ENCODE data around the gene E2F6.

Gene E2F6

DNA sequence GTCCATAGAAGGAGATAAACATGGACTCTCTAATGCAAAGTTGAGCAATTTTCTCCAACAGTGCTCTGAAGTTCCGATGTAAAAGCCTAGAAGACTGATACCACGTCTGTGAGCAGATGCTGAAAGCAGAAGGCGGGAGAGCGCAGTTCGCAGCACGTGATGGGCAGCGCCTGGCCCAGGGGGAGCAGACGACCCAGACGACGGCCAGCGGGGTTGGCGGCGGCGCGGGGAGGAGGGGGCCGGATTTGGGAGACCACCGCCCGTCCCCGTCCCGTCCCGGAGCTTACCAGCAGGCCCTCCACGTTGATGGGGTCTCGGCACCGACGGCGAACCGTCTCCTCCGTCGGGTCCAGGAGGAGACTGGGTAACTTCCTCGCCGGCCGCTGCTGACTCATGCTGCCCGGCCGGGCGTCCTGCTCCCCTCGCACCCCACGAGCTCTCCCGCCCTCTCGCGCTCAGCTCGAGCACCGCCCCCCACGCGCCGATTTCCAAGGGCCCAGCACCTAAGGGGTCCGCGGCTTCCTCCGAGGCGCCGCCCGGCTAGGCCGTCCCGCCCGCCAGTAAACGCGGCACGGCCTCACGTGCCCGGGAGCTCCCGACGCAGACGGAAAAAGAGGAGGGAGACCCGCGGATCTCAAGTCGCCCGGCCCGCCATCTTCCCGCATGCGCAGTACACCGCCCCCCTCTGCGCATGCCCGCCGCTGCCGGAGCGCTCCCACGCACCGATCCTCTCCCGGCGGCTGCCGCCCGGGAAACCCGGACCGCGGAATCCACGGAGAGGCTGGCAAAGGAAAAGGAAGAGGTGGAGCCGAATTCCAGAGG is at the start of gene E2F6:
E2F6 (minus strand) TSS at position 677 of the 822 bp plus-strand sequence; CDS start at position 395, 282 bp downstream.
- DNase-seq (ENCODE audit: low spot score in 2 of 2) (peak; percentile 82 to 91), ATAC-seq (ENCODE audit: low read depth) (peak; percentile 79)
- Mint-ChIP-seq H3K27ac (peak within 1 kb of the TSS; percentile 91), H3K9me3 (no peaks in the 10 kb centered on the region), H3K4me1 (peaks cover 14% of the 10 kb centered on the region), H3K27me3 (no peaks in the 10 kb centered on the region), H3K36me3 (no peaks in the 10 kb centered on the region), H3K4me3 (peak within 1 kb of the TSS; percentile 98)

DNA sequence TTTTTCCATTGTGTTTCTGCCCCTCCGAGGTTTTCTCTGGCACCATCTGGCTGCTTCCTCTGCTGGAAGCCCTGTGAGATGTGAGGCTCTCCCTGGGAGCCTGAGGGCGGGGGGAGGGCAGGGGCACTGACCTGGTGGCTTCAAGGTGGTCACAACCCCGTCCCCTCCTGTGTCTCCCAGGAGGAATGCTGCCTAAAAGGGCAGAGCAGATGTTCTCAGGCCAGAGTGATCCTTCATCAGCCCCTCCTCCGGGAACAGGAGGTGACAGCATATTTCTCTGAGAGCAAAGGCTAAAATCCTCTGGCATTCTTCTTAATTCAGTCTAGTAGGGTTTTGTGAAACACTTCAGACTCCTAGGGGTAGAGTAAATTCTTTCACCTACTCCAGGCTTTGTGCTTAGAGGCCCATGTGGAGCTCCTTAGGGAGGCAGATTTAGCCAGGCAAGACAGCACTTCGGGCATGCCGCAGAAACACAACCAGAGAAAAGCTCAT is 49.6 kb upstream of the E2F6 start:
- no peak overlapping the region for H3K27ac Mint-ChIP-seq
- H3K4me1 Mint-ChIP-seq: no peaks in the 10 kb centered on the region
- no peak overlapping the region for H3K4me3 Mint-ChIP-seq
- no peak for DNase-seq (ENCODE audit: low spot score in 2 of 2)
- no peak for ATAC-seq (ENCODE audit: low read depth)
- H3K9me3 Mint-ChIP-seq: peaks cover 2% of the 10 kb centered on the region
- H3K36me3 Mint-ChIP-seq: peaks cover 2% of the 10 kb centered on the region
- peaks cover 14% of the 10 kb centered on the region for H3K27me3 Mint-ChIP-seq

DNA sequence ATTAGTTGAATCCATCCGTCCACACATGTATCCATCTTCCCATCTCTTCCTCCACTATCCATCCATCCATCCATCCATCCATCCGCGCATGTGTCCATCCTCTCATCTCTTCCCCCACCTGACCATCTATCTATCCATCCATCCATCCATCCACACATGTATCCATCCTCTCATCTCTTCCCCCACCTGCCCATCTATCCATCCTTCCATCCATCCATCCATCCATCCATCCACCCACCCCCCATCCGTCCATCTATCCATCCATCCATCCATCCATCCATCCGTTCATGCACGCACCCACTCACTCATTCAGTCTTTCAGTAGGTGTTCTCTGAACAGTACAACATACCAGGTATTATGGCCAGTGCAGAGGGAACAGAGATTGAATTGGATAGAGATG is 48.9 kb upstream of the E2F6 start:
- peaks cover 12% of the 10 kb centered on the region for H3K27me3 Mint-ChIP-seq
- no peaks in the 10 kb centered on the region for H3K4me1 Mint-ChIP-seq
- H3K9me3 Mint-ChIP-seq: no peaks in the 10 kb centered on the region
- no peak overlapping the region for H3K4me3 Mint-ChIP-seq
- DNase-seq (ENCODE audit: low spot score in 2 of 2): no peak
- no peak overlapping the region for H3K27ac Mint-ChIP-seq
- no peaks in the 10 kb centered on the region for H3K36me3 Mint-ChIP-seq
- no peak for ATAC-seq (ENCODE audit: low read depth)

DNA sequence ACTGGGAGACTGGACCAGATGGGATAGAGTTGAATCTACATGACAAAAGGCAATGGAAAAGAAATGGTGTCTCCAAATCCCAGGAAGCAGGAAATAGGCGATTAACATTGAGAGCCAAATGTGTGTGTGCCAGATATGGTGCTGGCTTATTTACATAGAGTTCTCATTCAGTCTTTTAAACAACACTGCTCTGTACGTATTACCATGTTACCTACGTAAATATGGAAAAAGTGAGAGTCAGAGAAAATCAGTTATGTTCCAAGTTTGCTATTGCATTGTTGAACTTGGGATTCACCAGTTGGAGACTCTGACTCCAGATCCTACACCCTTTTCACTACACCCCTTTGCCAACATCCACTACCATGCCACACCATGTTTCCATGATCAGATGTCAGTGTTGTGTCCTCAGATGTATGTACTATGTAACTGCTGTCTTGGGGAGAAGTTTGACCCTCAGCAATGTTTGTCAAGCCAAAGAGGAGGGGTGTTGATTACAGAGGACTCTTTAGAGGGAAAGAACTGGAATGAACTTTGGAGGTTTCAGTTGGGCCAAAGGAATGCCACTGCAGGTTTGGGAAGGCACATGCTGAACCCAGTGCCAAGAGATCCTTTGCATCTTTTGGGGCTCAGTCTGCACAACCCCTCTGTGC is 48.2 kb upstream of the E2F6 start:
- no peaks in the 10 kb centered on the region for H3K4me1 Mint-ChIP-seq
- no peak overlapping the region for H3K4me3 Mint-ChIP-seq
- peaks cover 12% of the 10 kb centered on the region for H3K27me3 Mint-ChIP-seq
- no peak for DNase-seq (ENCODE audit: low spot score in 2 of 2)
- no peaks in the 10 kb centered on the region for H3K36me3 Mint-ChIP-seq
- no peak for ATAC-seq (ENCODE audit: low read depth)
- no peak overlapping the region for H3K27ac Mint-ChIP-seq
- H3K9me3 Mint-ChIP-seq: no peaks in the 10 kb centered on the region

DNA sequence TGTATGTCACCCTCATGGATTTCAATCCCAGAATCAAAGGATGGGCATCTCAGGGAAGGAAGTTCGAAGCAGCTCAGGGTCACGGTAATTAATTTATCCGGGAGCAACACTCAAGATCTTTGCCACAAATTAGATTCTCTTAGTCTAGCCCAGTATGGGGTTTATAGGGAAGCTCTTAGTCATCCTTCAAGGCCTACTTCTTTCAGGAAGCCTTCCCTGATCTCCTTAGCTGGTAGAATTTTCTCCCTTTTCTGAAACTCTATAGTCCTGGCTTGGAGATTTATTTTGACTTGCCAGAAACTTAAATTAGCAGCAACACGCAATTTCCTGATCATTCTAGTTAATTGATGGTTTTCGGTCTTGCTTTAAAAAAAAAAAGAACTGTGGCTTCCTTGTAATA is 47.4 kb upstream of the E2F6 start:
- H3K4me3 Mint-ChIP-seq: no peak overlapping the region
- no peak for DNase-seq (ENCODE audit: low spot score in 2 of 2)
- H3K27me3 Mint-ChIP-seq: peaks cover 12% of the 10 kb centered on the region
- H3K36me3 Mint-ChIP-seq: no peaks in the 10 kb centered on the region
- no peak for ATAC-seq (ENCODE audit: low read depth)
- no peak overlapping the region for H3K27ac Mint-ChIP-seq
- no peaks in the 10 kb centered on the region for H3K4me1 Mint-ChIP-seq
- no peaks in the 10 kb centered on the region for H3K9me3 Mint-ChIP-seq

DNA sequence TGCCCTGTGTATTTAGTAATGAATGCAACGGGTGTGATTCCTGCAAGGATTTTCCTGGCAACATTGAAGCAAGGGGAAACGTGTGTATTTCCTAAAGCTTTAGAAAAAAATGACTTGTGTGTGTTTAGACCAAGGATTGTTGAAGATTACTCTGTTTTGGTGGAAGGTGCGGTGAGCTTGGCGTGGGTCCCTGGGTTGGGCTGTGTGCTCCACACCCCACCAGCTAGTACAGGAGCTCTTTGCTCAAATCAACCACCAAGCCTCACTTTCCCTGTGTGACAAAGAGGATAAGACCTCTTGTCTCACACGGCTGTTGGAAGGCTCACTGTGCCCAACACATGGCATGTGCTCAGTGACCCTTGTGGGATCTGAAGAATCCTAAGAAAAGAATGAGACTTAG is 46.5 kb upstream of the E2F6 start:
- Mint-ChIP-seq H3K27ac (no peak overlapping the region), H3K36me3 (no peaks in the 10 kb centered on the region), H3K9me3 (no peaks in the 10 kb centered on the region), H3K27me3 (peaks cover 12% of the 10 kb centered on the region), H3K4me1 (no peaks in the 10 kb centered on the region), H3K4me3 (no peak overlapping the region)
- ATAC-seq (ENCODE audit: low read depth): no peak
- no peak for DNase-seq (ENCODE audit: low spot score in 2 of 2)

GRCh38 chr2:11509657-11510360 is 43.8 kb upstream of the E2F6 start:
- H3K36me3 Mint-ChIP-seq: no peaks in the 10 kb centered on the region
- H3K4me1 Mint-ChIP-seq: no peaks in the 10 kb centered on the region
- H3K27ac Mint-ChIP-seq: no peak overlapping the region
- no peaks in the 10 kb centered on the region for H3K9me3 Mint-ChIP-seq
- DNase-seq (ENCODE audit: low spot score in 2 of 2): no peak
- no peak for ATAC-seq (ENCODE audit: low read depth)
- peaks cover 6% of the 10 kb centered on the region for H3K27me3 Mint-ChIP-seq
- no peak overlapping the region for H3K4me3 Mint-ChIP-seq

DNA sequence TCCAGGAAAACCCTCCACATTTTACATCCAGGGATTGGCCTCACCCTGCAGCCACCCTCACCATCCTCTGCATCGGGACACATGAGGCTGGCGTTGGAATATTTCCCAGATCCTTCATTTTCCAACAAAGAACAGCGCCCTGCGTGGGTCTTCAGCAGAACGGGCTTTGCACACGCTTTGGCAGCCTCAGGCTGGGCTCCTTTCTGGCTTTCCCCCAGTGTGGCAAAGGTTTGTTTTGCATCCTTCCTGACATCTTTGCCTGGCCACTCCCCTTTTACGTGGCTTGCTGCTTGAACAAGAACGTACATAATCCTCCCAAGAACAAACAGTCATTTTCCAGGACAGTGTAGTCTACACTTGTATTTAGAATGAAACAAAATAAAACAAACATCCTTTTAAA is 42.3 kb upstream of the E2F6 start:
- no peak for ATAC-seq (ENCODE audit: low read depth)
- DNase-seq (ENCODE audit: low spot score in 2 of 2): no peak
- Mint-ChIP-seq H3K4me3 (no peak overlapping the region), H3K4me1 (no peaks in the 10 kb centered on the region), H3K36me3 (no peaks in the 10 kb centered on the region), H3K27ac (no peak overlapping the region), H3K27me3 (peaks cover 6% of the 10 kb centered on the region), H3K9me3 (peaks cover 2% of the 10 kb centered on the region)

- peaks cover 3% of the 10 kb centered on the region for H3K36me3 Mint-ChIP-seq
- no peak for DNase-seq (ENCODE audit: low spot score in 2 of 2)
- H3K27ac Mint-ChIP-seq: no peak overlapping the region
- H3K4me1 Mint-ChIP-seq: no peaks in the 10 kb centered on the region
- peaks cover 9% of the 10 kb centered on the region for H3K27me3 Mint-ChIP-seq
- no peak overlapping the region for H3K4me3 Mint-ChIP-seq
- peaks cover 5% of the 10 kb centered on the region for H3K9me3 Mint-ChIP-seq
- ATAC-seq (ENCODE audit: low read depth): no peak
Measured at GRCh38 chr2:11507517-11507916, 41.6 kb upstream of the E2F6 start.

- no peak overlapping the region for H3K4me3 Mint-ChIP-seq
Measured at GRCh38 chr2:11506611-11506969, 40.6 kb upstream of the E2F6 start.

GRCh38 chr2:11505652-11506610 is 40.0 kb upstream of the E2F6 start:
- Mint-ChIP-seq H3K4me3 (no peak overlapping the region), H3K27ac (no peak overlapping the region), H3K36me3 (peaks cover 3% of the 10 kb centered on the region), H3K27me3 (peaks cover 9% of the 10 kb centered on the region), H3K4me1 (no peaks in the 10 kb centered on the region), H3K9me3 (peaks cover 5% of the 10 kb centered on the region)
- DNase-seq (ENCODE audit: low spot score in 2 of 2) (no peak), ATAC-seq (ENCODE audit: low read depth) (no peak)

More at GRCh38 chr2:11506611-11506969, 40.6 kb upstream of the E2F6 start:
- no peaks in the 10 kb centered on the region for H3K4me1 Mint-ChIP-seq
- no peak overlapping the region for H3K27ac Mint-ChIP-seq
- DNase-seq (ENCODE audit: low spot score in 2 of 2) (no peak), ATAC-seq (ENCODE audit: low read depth) (no peak)
- peaks cover 9% of the 10 kb centered on the region for H3K27me3 Mint-ChIP-seq
- peaks cover 3% of the 10 kb centered on the region for H3K36me3 Mint-ChIP-seq
- peaks cover 5% of the 10 kb centered on the region for H3K9me3 Mint-ChIP-seq

- H3K4me1 Mint-ChIP-seq: peaks cover 4% of the 10 kb centered on the region
- H3K36me3 Mint-ChIP-seq: peaks cover 3% of the 10 kb centered on the region
- no peak overlapping the region for H3K4me3 Mint-ChIP-seq
- no peak for ATAC-seq (ENCODE audit: low read depth)
- H3K27me3 Mint-ChIP-seq: peaks cover 15% of the 10 kb centered on the region
- H3K9me3 Mint-ChIP-seq: peaks cover 5% of the 10 kb centered on the region
- H3K27ac Mint-ChIP-seq: no peak overlapping the region
- no peak for DNase-seq (ENCODE audit: low spot score in 2 of 2)
Measured at GRCh38 chr2:11503354-11503927, 37.5 kb upstream of the E2F6 start.

DNA sequence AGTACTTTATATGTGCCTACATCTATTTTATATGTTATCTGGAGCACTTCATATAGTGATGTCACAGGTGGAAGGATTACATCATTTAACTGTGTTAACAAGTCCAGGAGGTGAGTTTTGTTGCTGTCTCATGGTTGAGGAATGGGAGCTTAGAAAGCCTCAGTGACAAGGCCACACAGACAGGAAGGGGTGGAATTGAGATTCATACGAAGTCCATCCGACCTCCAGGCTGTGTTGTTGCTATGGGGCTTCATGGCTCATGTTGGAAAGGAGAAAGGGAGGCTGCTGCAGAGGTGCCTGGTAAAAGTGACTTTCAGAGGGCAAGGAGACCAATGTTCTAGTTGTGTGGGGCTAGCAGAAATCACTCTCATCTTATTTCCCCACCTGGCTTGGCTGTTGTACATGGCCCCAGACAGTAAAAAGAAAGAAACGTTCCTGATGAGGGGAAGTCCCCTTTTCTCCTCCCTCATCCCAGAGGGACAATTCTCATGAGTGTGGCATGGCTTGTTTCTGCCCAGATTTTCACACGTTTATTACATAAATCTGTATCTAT is 36.9 kb upstream of the E2F6 start:
- Mint-ChIP-seq H3K27me3 (peaks cover 15% of the 10 kb centered on the region), H3K36me3 (peaks cover 3% of the 10 kb centered on the region), H3K27ac (no peak overlapping the region), H3K4me3 (no peak overlapping the region), H3K4me1 (peaks cover 4% of the 10 kb centered on the region), H3K9me3 (peaks cover 5% of the 10 kb centered on the region)
- no peak for ATAC-seq (ENCODE audit: low read depth)
- DNase-seq (ENCODE audit: low spot score in 2 of 2): no peak
